GM19324 (cell line): Measurements from ENCODE around the gene FOXK2.

Experiments used
- ATAC-seq: cut with Tn5 transposase; IDR thresholded peaks from one replicate; pipeline ENCODE4 v1.9.1; 2021; ENCODE audit warnings: mild to moderate bottlenecking, moderate library complexity; ENCODE audit not compliant: unreplicated experiment, low FRiP score

The FOXK2 gene

GRCh38 chr17:82518826-82519810 is at the start of gene FOXK2:
Gene FOXK2, plus strand, starts transcription at chr17:82519732. Its CDS starts 157 bp downstream, at chr17:82519889.
- peak; percentile 97 for ATAC-seq

DNA sequence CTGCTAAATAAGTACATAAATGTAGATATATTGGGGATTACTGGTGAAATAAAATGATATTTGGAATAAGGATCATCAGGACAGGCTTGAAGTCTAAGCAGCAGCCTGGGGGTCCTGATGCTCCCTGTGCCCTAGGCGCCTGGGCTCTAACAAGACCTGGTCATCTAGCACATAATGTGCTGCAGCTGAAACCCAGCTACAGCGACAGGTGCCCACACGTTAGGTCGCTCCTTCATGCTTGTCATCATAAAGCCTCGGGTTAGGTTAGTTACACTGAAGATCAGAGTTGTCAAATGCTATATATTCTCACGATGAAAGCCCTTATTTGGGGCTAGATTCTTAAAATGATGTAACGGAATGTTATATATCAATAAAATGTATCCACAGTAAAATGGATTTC is 49.5 kb upstream of the FOXK2 start:
- no peak for ATAC-seq

- no peak for ATAC-seq
Observed at GRCh38 chr17:82474223-82475010, 45.1 kb upstream of the FOXK2 start.

GRCh38 chr17:82475458-82475857 is 44.1 kb upstream of the FOXK2 start:
- no peak for ATAC-seq

GRCh38 chr17:82477934-82478333 is 41.6 kb upstream of the FOXK2 start:
- no peak for ATAC-seq

GRCh38 chr17:82479602-82480001 is 39.9 kb upstream of the FOXK2 start:
- no peak for ATAC-seq

DNA sequence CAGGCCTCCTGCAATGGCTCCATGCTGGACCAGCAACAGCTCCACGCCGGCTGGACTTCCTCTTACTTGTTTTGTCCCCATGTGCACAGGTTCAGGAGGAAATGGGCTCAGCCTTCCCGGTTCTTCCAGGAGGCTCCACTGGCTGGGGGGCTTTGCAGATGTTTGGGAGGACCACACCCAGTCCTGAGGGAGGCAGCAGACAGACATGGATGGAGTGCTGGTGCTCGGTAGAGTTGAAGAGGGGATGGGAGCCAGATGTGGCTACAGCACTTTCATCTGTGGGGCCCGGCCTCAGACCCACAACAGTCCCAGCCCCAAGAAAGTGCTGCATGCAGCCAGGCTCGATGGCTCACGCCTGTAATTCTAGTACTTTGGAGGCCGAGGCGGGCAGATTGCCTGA is 39.2 kb upstream of the FOXK2 start:
- no peak for ATAC-seq

DNA sequence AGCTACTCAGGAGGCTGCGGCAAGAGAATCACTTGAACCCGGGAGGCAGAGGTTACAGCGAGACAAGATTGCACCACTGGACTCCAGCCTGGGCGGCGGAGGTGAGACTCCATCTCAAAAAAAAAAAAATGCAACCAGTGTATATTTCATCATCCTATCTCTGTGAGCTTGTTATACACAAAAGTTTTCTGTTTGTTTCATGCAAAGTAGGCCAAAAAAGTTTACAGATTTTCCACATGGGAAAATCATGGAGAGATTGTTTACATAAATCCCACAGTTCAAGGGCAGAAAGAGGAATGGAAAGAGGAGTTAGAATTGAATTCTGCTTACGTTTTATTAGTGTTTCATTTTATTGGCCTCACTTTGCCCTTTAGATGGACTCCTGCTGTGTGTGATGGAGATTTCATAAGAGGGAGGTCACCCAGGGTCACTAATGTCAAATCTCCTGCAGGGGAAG is 36.3 kb upstream of the FOXK2 start:
- no peak for ATAC-seq

DNA sequence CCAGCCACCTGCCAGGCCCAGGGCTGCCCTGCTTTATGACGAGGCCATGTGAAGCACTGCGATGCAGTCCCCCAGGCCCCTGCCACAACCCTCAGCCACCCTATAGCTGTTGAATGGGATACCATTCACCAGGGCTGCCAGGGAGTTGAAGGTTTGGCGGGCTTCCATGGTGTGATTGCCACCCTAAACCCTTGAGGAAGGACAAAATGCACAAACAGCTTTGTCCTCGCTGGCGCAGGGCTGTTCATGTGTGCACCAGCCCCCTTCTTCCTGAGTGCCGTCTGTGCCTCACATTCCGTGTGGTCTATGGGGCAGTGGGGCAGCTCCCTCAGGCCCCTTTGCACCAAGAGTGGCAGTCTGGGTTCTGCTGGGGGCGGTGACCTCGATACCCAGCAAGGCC is 35.7 kb upstream of the FOXK2 start:
- ATAC-seq = no peak

GRCh38 chr17:82486231-82487094 is 33.1 kb upstream of the FOXK2 start:
- ATAC-seq = no peak

- ATAC-seq = no peak
Observed at GRCh38 chr17:82487910-82488309, 31.6 kb upstream of the FOXK2 start.

- no peak for ATAC-seq
Observed at GRCh38 chr17:82489117-82489516, 30.4 kb upstream of the FOXK2 start.

GRCh38 chr17:82489851-82490511 is 29.6 kb upstream of the FOXK2 start:
- no peak for ATAC-seq

DNA sequence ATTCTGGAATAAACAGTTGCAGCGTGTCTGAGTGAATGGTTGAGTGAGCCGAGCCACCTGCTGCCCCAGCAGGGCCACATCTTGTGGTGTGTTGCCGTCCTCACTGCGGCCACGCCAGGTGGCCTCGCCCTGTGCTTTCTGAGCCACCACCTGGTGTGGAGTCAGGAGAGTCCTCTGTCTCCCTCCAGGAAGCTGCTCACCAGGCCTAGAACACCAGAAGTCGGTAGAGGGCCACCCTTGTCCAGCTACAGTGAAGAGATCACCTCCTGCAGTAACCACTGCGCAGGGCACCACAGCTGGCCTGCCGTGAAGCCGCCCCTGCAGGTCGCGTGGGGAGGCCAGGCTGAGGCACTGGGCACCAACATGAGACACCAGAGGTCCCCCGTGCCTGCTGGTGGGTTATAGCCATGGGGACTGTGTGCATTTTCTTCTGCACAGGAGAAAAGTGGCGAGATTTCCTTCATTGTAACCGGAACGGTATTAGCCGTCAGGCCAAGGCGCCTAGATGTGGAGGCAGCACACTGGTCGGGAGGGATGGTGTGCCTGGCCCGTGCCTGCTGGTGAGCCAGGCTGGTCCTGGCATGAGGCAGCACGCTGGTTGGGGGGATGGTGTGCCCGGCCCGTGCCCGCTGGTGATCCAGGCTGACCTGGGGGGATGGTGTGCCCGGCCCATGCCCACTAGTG is 28.9 kb upstream of the FOXK2 start:
- ATAC-seq = no peak

GRCh38 chr17:82491196-82491530 is 28.4 kb upstream of the FOXK2 start:
- no peak for ATAC-seq

DNA sequence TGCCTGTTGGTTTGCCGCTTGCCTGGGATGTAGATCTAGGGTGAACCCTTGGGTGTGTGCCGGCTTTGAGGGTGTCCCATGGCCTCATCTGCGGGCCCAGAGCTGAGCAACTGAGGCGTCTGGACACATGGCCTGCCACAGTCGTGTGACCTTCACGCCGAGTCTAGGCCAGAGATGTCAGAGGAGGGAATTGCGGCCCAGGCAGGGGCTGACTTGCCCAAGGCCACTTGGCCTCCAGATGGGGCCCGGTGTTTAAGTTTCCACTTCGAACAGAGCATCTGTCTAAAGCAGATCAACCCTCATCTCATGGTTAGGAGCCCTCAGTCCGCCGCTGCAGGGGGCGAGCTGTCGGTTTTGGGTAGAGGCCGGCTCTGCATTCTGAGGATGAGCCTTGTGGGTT is 28.0 kb upstream of the FOXK2 start:
- no peak for ATAC-seq

DNA sequence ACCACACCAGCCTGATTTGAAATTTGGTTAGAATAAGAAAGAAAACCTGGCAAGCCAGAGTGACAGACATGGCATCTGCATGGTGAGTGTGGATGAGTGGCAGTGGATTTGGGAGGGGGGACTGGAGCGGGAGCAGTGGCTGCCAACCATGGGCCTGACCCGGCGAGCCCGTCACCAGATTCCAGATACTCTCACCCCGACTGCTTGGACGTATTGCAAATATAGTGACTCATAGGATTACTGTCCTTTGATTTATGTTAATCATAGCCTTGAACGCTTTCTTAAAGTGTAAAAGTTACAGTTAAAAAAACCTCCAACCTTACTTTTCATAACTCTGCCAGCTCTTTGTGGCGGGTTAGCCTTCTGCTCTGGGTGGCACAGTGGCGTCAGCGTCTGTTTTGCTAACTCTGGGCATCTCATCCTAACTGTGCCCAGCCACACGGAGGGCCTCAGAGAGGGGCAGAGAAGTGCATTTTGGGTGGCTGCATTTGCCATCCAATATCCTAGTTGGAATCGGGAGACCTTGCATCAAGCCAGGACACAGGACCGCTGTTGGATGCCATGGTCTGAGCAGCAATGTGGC is 26.8 kb upstream of the FOXK2 start:
- ATAC-seq = no peak

GRCh38 chr17:82493226-82493781 is 26.2 kb upstream of the FOXK2 start:
- ATAC-seq = no peak
